COLO668 (cell line): ENCODE results near the gene GNMT.
"Not testable (repeated sequence)": the region's sequence is repeated elsewhere in the genome, so short reads cannot be mapped to it uniquely, and the experiment has no call there.

Experiments used
- DNase-seq: peaks from one replicate; lab custom pipeline; 2025; ENCODE audit not compliant: unreplicated experiment; lab: John Stamatoyannopoulos, UW

GNMT gene

GRCh38 chr6:42940493-42941045, 20.0 kb upstream of the GNMT start:
- no peak for DNase-seq

GRCh38 chr6:42941356-42941755, 19.2 kb upstream of the GNMT start:
- not testable (repeated sequence) for DNase-seq

- DNase-seq, result no peak
Measured at GRCh38 chr6:42942444-42942843, 18.1 kb upstream of the GNMT start.

- DNase-seq, result no peak
Measured at GRCh38 chr6:42947950-42948349, 12.6 kb upstream of the GNMT start.

GRCh38 chr6:42952389-42952788, 8.2 kb upstream of the GNMT start:
- DNase-seq, result no peak

- not testable (repeated sequence) for DNase-seq
Measured at GRCh38 chr6:42954405-42954804, 6.1 kb upstream of the GNMT start.

- DNase-seq, result no peak
Measured at GRCh38 chr6:42958125-42958524, 2.4 kb upstream of the GNMT start.

GRCh38 chr6:42959917-42960242, 674 bp upstream of the GNMT start:
- DNase-seq, result no peak

GRCh38 chr6:42961020-42961470, 491 bp downstream of the GNMT start:
- peak; percentile 17 for DNase-seq

GRCh38 chr6:42962096-42962495, 1.5 kb downstream of the GNMT start:
- DNase-seq, result no peak

- no peak for DNase-seq
Measured at GRCh38 chr6:42962502-42963178, 2.1 kb downstream of the GNMT start.

GRCh38 chr6:42963179-42963854, 2.8 kb downstream of the GNMT start:
- DNase-seq, result no peak

- peak; percentile 4 for DNase-seq
Measured at GRCh38 chr6:42963855-42964605, 3.5 kb downstream of the GNMT start.

GRCh38 chr6:42966571-42966970, 6.0 kb downstream of the GNMT start:
- DNase-seq, result no peak

GRCh38 chr6:42967228-42967627, 6.7 kb downstream of the GNMT start:
- DNase-seq, result no peak

- no peak for DNase-seq
Measured at GRCh38 chr6:42968126-42968701, 7.7 kb downstream of the GNMT start.

- DNase-seq, result no peak
Measured at GRCh38 chr6:42968783-42969182, 8.2 kb downstream of the GNMT start.

GRCh38 chr6:42969431-42969830, 8.9 kb downstream of the GNMT start:
- DNase-seq, result no peak

GRCh38 chr6:42969934-42970333, 9.4 kb downstream of the GNMT start:
- DNase-seq, result no peak

- DNase-seq, result no peak
Measured at GRCh38 chr6:42970871-42971612, 10.5 kb downstream of the GNMT start.
